GM23248 (cell line): ENCODE results near the gene SLC22A3. TPM values are rescaled to one million over a fixed set of nuclear protein-coding genes. Genes with fewer than 3 reads are reported as not detected.

Source experiments
- DNase-seq: peaks from one replicate; pipeline ENCODE4 v3.0.0-alpha.2; 2015
- H2AFZ ChIP-seq: fragments of 200-600 bp; sonication (generic); 2 replicates; pipeline ENCODE4 v1.6.1; 2016; ENCODE audit warnings: antibody characterized with exemption
- H3F3A ChIP-seq: fragments of 200-600 bp; sonication (generic); 2 replicates; pipeline ENCODE4 v1.6.1; 2016; ENCODE audit warnings: mild to moderate bottlenecking, antibody characterized with exemption, mixed run types; ENCODE audit not compliant: insufficient read depth
- H3K27ac ChIP-seq: fragments of 200-600 bp; sonication (generic); 2 replicates; pipeline ENCODE4 v1.5.1; 2016; ENCODE audit warnings: mild to moderate bottlenecking
- H3K27me3 ChIP-seq: fragments of 200-600 bp; sonication (generic); replicated peaks from 2 replicates; pipeline ENCODE4 v1.6.1; 2016; ENCODE audit warnings: mild to moderate bottlenecking; ENCODE audit not compliant: insufficient read depth
- H3K36me3 ChIP-seq: fragments of 200-600 bp; sonication (generic); 2 replicates; pipeline ENCODE4 v1.6.1; 2016; ENCODE audit warnings: low read depth, mild to moderate bottlenecking
- H3K4me1 ChIP-seq: fragments of 200-600 bp; sonication (generic); 2 replicates; pipeline ENCODE4 v1.6.1; 2016; ENCODE audit warnings: mild to moderate bottlenecking; ENCODE audit not compliant: insufficient read depth
- H3K4me2 ChIP-seq: fragments of 200-600 bp; sonication (generic); one replicate; pipeline ENCODE4 v1.6.1; 2016; ENCODE audit warnings: mild to moderate bottlenecking; ENCODE audit not compliant: unreplicated experiment
- H3K4me3 ChIP-seq: fragments of 200-600 bp; sonication (generic); 2 replicates; pipeline ENCODE4 v1.5.1; 2016; ENCODE audit warnings: mild to moderate bottlenecking
- H3K79me2 ChIP-seq: fragments of 200-600 bp; sonication (generic); 2 replicates; pipeline ENCODE4 v1.6.1; 2016; ENCODE audit warnings: mild to moderate bottlenecking; ENCODE audit not compliant: insufficient read depth
- H3K9ac ChIP-seq: fragments of 200-600 bp; sonication (generic); 2 replicates; pipeline ENCODE4 v1.6.1; 2016; ENCODE audit warnings: mild to moderate bottlenecking
- H3K9me2 ChIP-seq: fragments of 200-600 bp; sonication (generic); 2 replicates; pipeline ENCODE4 v1.6.1; 2016; ENCODE audit warnings: mixed run types, mild to moderate bottlenecking, moderate library complexity; ENCODE audit not compliant: insufficient read depth
- H3K9me3 ChIP-seq: fragments of 200-600 bp; sonication (generic); one replicate; pipeline ENCODE4 v1.6.1; 2017; ENCODE audit warnings: low read depth
- H4K20me1 ChIP-seq: fragments of 200-600 bp; sonication (generic); 2 replicates; pipeline ENCODE4 v1.6.0; 2016; ENCODE audit not compliant: insufficient read depth
- EZH2 ChIP-seq: fragments of 200-600 bp; sonication (generic); IDR thresholded peaks from 2 replicates; pipeline ENCODE4 v1.6.1; 2018; ENCODE audit warnings: antibody characterized with exemption, mild to moderate bottlenecking; ENCODE audit not compliant: insufficient read depth, poor library complexity, severe bottlenecking
- EZH2phosphoT487 ChIP-seq: fragments of 200-600 bp; sonication (generic); IDR thresholded peaks from 2 replicates; pipeline ENCODE4 v1.6.1; 2018; ENCODE audit warnings: antibody characterized with exemption, moderate library complexity, mild to moderate bottlenecking, low read depth; ENCODE audit not compliant: insufficient read depth
- whole genome bisulfite sequencing, 2 experiments: methylation state at CpG; one replicate each; pipeline ENCODE4 v1.1.6; 2015 to 2017; ENCODE audit warnings: low lambda C conversion rate in 2 of 2, low coverage in 1 of 2; ENCODE audit errors: missing lambda C conversion rate in 2 of 2; 5-methylcytosine and 5-hydroxymethylcytosine counted together
- in situ Hi-C: fragments of 300-500 bp; cut with MboI; formaldehyde crosslinking; loops from 2 replicates; pipeline ENCODE4 v1.15.0; 2020
- polyA plus RNA-seq: library from polyadenylated mRNA; unstranded; fragments of >200 nt; fragmentation: Nextera tagmentation; extraction: Ambion mirVana; gene quantifications from 2 replicates; pipeline ENCODE4 v1.2.1, GENCODE V29; 2016
- total RNA-seq: library from RNA; depleted of rRNA; stranded (reverse); fragments of >200 nt; shearing (Covaris generic); gene quantifications from 2 replicates; pipeline ENCODE4 v1.2.3, GENCODE V29; 2014

SLC22A3 gene
- total and polyA plus RNA-seq, 2 experiments from 2014 or later = not detected

DNA sequence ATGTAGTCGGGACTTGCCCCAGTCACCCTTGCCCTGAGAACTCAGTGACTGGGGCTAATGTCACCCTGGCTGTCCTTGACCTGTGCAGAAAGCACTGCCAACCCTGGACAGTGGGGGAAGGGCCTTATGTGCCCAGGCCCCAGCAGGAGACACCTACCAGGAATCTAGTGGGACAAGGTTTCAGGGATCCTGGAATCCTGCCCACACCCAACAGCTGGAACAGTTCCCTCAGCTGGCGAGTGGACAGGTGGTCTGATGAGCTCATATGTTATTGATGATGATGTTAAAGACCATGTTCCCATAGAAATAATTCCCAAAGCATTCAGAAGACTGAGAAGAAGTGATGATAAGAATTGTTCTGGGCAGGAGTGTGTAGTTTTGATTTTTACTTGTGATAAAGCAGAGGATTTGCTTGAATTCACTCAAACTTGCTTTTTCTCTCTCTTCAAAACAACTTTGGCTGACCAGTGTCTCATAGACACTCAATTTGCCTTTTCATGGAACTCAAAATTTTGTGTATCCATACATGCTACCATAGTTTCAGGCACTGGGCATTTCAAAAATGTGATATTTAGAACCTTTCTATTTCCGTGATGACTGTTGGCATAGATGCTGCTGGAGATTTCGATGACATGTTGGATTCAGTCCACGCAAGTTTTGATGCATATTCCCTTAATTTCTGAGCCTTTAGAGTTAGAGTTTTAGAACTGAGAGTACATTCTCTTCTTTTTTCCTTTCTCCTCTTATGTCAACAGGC lies 79.3 kb downstream of the SLC22A3 start:
- no peak overlapping the region for H3K27ac ChIP-seq
- DNase-seq = no peak
- in situ Hi-C loops = no loop called here

DNA sequence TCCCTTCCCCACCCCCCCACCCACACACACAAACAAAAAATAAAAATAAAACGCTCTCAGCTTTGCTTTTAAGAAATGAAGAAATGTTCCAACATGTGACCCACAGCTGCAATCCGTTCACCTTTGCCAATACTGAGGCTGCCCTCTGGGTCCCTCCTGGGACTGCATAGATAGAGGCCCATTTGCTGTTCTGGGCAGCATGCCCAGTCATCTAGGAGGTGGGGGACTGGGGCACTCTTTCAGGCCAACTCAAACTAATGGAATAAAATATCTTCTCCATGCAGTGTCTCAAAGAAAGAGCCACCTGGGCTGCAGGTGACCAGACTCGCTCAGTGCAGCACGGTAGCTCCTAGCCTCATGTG lies 79.9 kb downstream of the SLC22A3 start:
- WGBS, 2 experiments = 34 to 39% methylated on average over 4 of the region's 4 CpGs
- Histone ChIP-seq H3K79me2 (no peaks in the 10 kb centered on the region), H3K36me3 (no peaks in the 10 kb centered on the region), H3K4me1 (peaks cover 14% of the 10 kb centered on the region), H3K27me3 (no peaks in the 10 kb centered on the region), H3K9ac (no peak overlapping the region), H3K4me2 (no peak overlapping the region), H3K9me2 (no peaks in the 10 kb centered on the region), H4K20me1 (no peaks in the 10 kb centered on the region), H3K27ac (no peak overlapping the region), H3K4me3 (no peak overlapping the region), H3K9me3 (no peaks in the 10 kb centered on the region), H2AFZ (no peak overlapping the region), H3F3A (0 out of 2 replicates have a peak, but pooled peaks cover 10% of the 10 kb centered on the region)
- TF ChIP-seq EZH2 (no peak), EZH2phosphoT487 (no peak)
- no peak for DNase-seq
- in situ Hi-C loops = no loop called here

More for the DNA sequence above, 79.3 kb downstream of the SLC22A3 start:
- Histone ChIP-seq H2AFZ (no peak overlapping the region), H3K9me3 (no peaks in the 10 kb centered on the region), H3K79me2 (no peaks in the 10 kb centered on the region), H3K4me3 (no peak overlapping the region), H3K36me3 (no peaks in the 10 kb centered on the region), H4K20me1 (no peaks in the 10 kb centered on the region), H3K9ac (no peak overlapping the region), H3K9me2 (no peaks in the 10 kb centered on the region), H3F3A (0 out of 2 replicates have a peak, but pooled peaks cover 10% of the 10 kb centered on the region), H3K27me3 (no peaks in the 10 kb centered on the region), H3K4me2 (no peak overlapping the region), H3K4me1 (peaks cover 14% of the 10 kb centered on the region)
- TF ChIP-seq EZH2 (no peak), EZH2phosphoT487 (no peak)
- WGBS, 2 experiments = 39 to 40% methylated on average over 5 of the region's 5 CpGs

- no peak for DNase-seq
- no peaks in the 10 kb centered on the region for H3K9me3 ChIP-seq
- in situ Hi-C loops = no loop called here
- no peak overlapping the region for H3K9ac ChIP-seq
- peaks cover 14% of the 10 kb centered on the region for H3K4me1 ChIP-seq
- WGBS, 2 experiments = 51 to 59% methylated on average over 9 of the region's 9 CpGs
- no peaks in the 10 kb centered on the region for H3K36me3 ChIP-seq
- H3K79me2 ChIP-seq = no peaks in the 10 kb centered on the region
- no peak overlapping the region for H3K4me3 ChIP-seq
- H2AFZ ChIP-seq = no peak overlapping the region
- TF ChIP-seq EZH2 (no peak), EZH2phosphoT487 (no peak)
- no peaks in the 10 kb centered on the region for H3K9me2 ChIP-seq
- H3K27ac ChIP-seq = no peak overlapping the region
- H3K4me2 ChIP-seq = no peak overlapping the region
- H3K27me3 ChIP-seq = no peaks in the 10 kb centered on the region
- H3F3A ChIP-seq = 0 out of 2 replicates have a peak, but pooled peaks cover 10% of the 10 kb centered on the region
- H4K20me1 ChIP-seq = no peaks in the 10 kb centered on the region
Measured at GRCh38 chr6:160428818-160429619, 80.8 kb downstream of the SLC22A3 start.

GRCh38 chr6:160429620-160429895 lies 81.4 kb downstream of the SLC22A3 start:
- Histone ChIP-seq H3K4me2 (no peak overlapping the region), H3F3A (0 out of 2 replicates have a peak, but pooled peaks cover 10% of the 10 kb centered on the region), H3K36me3 (no peaks in the 10 kb centered on the region), H3K9ac (no peak overlapping the region), H3K27ac (no peak overlapping the region), H2AFZ (no peak overlapping the region), H3K4me3 (no peak overlapping the region), H4K20me1 (no peaks in the 10 kb centered on the region), H3K4me1 (peaks cover 14% of the 10 kb centered on the region), H3K9me3 (no peaks in the 10 kb centered on the region), H3K27me3 (no peaks in the 10 kb centered on the region), H3K9me2 (no peaks in the 10 kb centered on the region), H3K79me2 (no peaks in the 10 kb centered on the region)
- 90 to 98% methylated on average over 4 of the region's 4 CpGs for WGBS, 2 experiments
- no peak for TF ChIP-seq EZH2
- TF ChIP-seq EZH2phosphoT487 = no peak
- in situ Hi-C loops = no loop called here
- DNase-seq = no peak
